ENCODE results near the gene FANK1. TPM values are rescaled to one million over a fixed set of nuclear protein-coding genes. Genes with fewer than 3 reads are reported as not detected.

Gene FANK1
- total and polyA plus RNA-seq, 11 donors, result 0.33 to 1.8 (median 0.44) TPM; not detected in 3

DNA sequence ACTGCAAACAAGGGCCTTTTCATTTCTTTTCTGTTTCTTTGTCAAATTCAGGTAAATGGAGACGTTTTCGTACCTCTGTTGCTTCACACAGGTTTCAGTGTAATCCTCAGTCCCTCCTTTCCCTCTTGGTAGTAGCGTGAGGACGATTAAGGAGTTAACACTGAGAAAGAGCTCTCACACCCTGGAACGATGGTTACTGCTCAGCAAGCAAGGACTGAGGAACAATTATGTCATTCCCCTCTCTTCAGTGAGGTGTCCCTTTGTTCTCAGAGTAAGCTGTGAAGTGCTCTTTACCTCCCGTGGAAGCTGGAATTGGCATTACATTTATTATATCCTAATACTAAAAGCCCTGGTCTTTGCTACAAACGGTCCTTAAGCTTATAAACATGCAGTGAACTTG, 95.9 kb downstream of the FANK1 start:
- H3K4me1 ChIP-seq, result no peaks in the 10 kb centered on the region
- H3K4me3 ChIP-seq, result no peak overlapping the region
- 69 to 72% (median 69%) methylated on average over 7 of the region's 7 CpGs for WGBS, 4 donors
- ATAC-seq (no peak), DNase-seq (no peak)
- H3K9me3 ChIP-seq, result no peaks in the 10 kb centered on the region
- H3K27ac ChIP-seq, result no peak overlapping the region
- no peaks in the 10 kb centered on the region for H3K27me3 ChIP-seq
- no peaks in the 10 kb centered on the region for H3K36me3 ChIP-seq
- intact Hi-C loops (cut with DNase I), result no loop called here
- no peak for TF ChIP-seq POLR2A (IDR thresholded peaks at IDR 0.05)
- no peak for TF ChIP-seq CTCF (IDR thresholded peaks at IDR 0.05)

GRCh38 chr10:125994601-125995000, 98.2 kb downstream of the FANK1 start:
- TF ChIP-seq POLR2A (IDR thresholded peaks at IDR 0.05) (no peak), CTCF (IDR thresholded peaks at IDR 0.05) (no peak)

DNA sequence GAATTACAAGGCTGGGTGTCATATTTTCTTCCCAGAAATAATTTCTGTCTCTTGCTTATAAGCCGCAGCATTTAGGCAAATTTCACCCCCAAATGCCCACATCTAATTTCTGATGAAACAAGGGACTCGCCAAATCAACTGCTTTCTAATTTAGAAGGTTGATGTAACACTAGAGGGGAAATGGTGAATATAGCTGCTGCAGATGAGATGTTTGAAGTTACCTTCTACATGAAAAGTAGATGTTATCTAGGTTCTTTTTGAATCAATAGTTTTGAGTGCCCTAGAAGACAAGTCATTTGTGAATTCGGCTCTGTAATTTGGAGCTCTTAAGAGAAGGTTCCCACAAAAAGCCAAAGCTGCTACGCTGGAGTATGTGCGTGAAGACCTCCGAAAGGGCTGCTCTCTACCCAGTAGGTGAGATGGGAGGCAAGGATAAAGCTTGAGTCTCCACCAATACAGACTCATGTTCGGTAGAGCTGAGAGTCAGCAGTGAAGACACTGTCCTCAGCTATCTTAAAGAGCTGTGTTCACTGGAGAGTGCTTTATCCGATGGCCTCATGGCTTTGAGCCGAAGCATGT, 99.5 kb downstream of the FANK1 start:
- H3K4me1 ChIP-seq, result no peaks in the 10 kb centered on the region
- no peak overlapping the region for H3K4me3 ChIP-seq
- no peak for DNase-seq
- no peaks in the 10 kb centered on the region for H3K27me3 ChIP-seq
- H3K27ac ChIP-seq, result no peak overlapping the region
- intact Hi-C loops (cut with DNase I), result no loop called here
- TF ChIP-seq POLR2A (IDR thresholded peaks at IDR 0.05) (no peak), CTCF (IDR thresholded peaks at IDR 0.05) (no peak)
- H3K36me3 ChIP-seq, result no peaks in the 10 kb centered on the region
- 93 to 96% (median 95%) methylated on average over 9 of the region's 9 CpGs for whole genome bisulfite sequencing, 4 donors
- no peaks in the 10 kb centered on the region for H3K9me3 ChIP-seq
- no peak for ATAC-seq

More at GRCh38 chr10:125994601-125995000, 98.2 kb downstream of the FANK1 start:
- Histone ChIP-seq H3K27ac (no peak overlapping the region), H3K4me3 (no peak overlapping the region), H3K4me1 (no peaks in the 10 kb centered on the region), H3K27me3 (no peaks in the 10 kb centered on the region), H3K36me3 (no peaks in the 10 kb centered on the region), H3K9me3 (no peaks in the 10 kb centered on the region)
- DNase-seq (no peak), ATAC-seq (no peak)
- intact Hi-C loops (cut with DNase I), result no loop called here
- 86 to 92% (median 90%) methylated on average over 6 of the region's 6 CpGs for WGBS, 4 donors

DNA sequence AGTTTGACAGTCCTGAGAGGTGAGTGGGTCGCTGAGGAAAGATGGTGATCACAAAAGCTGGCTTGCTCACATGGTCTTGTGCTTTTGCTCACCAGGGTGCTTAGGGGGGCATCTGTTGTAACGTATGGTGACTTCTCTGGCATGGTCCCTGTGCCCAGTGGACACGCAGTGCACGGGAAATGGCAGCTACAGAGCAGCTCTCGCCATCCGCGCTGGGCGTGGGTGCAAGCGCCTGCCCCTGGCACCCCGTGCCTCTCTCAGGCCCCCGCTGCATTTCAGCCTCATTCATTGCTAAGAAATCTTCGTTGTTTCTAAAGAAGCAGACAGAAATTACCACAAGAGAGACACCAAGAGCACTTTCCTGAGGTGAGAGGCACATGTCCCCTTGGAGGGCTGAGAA, 101.2 kb downstream of the FANK1 start:
- Histone ChIP-seq H3K27me3 (no peaks in the 10 kb centered on the region), H3K4me3 (no peak overlapping the region), H3K9me3 (no peaks in the 10 kb centered on the region), H3K36me3 (no peaks in the 10 kb centered on the region), H3K27ac (no peak overlapping the region), H3K4me1 (no peaks in the 10 kb centered on the region)
- WGBS, 4 donors, result 92 to 95% (median 93%) methylated on average over 12 of the region's 12 CpGs
- intact Hi-C loops (cut with DNase I), result no loop called here
- TF ChIP-seq CTCF (IDR thresholded peaks at IDR 0.05), result no peak
- no peak for TF ChIP-seq POLR2A (IDR thresholded peaks at IDR 0.05)
- no peak for ATAC-seq
- DNase-seq, result no peak

Measured in heart left ventricle (tissue), 16 donors.